GM18498 (cell line): ENCODE results near the gene ZNF778.
"Not testable (repeated sequence)": the region's sequence is repeated elsewhere in the genome, so short reads cannot be mapped to it uniquely, and the experiment has no call there.

Experiments used
- ATAC-seq: cut with Tn5 transposase; IDR thresholded peaks from one replicate; pipeline ENCODE4 v1.9.1; 2021; ENCODE audit warnings: mild to moderate bottlenecking, moderate library complexity; ENCODE audit not compliant: unreplicated experiment

Gene ZNF778

GRCh38 chr16:89248196-89248982, 30.9 kb downstream of the ZNF778 start:
- ATAC-seq, result no peak

- no peak for ATAC-seq
These were observed 36.2 kb downstream of the ZNF778 start for GRCh38 chr16:89253548-89254287.

DNA sequence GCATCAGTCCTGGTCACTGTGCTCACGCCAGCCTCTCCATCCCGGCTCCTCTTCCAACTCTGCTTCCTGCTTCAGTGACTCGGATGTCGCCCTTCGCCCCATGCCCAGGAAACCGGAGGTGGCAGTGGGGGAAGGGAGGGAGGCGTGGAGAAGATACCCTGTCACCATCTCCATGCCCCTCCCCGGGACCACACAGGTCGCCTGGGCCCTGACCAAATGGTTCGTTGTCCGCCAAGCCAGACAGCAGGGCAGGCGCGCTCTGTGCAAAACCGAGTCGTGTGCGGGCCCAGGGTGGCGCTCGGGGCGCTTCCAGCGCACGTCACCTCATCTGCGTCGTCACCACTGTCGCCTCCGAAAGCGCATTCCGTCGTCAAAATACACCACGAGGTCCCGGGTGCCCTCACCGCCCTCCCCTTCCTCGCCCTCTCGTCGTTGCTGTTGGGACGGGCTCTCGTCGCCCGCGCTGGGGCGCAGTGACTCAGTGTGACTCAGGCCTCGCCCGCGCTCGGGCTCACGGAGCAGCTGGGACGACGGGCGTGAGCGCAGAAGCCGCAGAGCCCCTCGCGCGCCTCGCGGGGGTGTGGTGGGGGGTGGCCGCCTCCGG, 39.2 kb downstream of the ZNF778 start:
- no peak for ATAC-seq

GRCh38 chr16:89257281-89257731, 39.8 kb downstream of the ZNF778 start:
- no peak for ATAC-seq

- no peak for ATAC-seq
These were observed 40.4 kb downstream of the ZNF778 start for GRCh38 chr16:89257757-89258465.

GRCh38 chr16:89259901-89260300, 42.4 kb downstream of the ZNF778 start:
- not testable (repeated sequence) for ATAC-seq

GRCh38 chr16:89261691-89262563, 44.4 kb downstream of the ZNF778 start:
- ATAC-seq, result no peak

DNA sequence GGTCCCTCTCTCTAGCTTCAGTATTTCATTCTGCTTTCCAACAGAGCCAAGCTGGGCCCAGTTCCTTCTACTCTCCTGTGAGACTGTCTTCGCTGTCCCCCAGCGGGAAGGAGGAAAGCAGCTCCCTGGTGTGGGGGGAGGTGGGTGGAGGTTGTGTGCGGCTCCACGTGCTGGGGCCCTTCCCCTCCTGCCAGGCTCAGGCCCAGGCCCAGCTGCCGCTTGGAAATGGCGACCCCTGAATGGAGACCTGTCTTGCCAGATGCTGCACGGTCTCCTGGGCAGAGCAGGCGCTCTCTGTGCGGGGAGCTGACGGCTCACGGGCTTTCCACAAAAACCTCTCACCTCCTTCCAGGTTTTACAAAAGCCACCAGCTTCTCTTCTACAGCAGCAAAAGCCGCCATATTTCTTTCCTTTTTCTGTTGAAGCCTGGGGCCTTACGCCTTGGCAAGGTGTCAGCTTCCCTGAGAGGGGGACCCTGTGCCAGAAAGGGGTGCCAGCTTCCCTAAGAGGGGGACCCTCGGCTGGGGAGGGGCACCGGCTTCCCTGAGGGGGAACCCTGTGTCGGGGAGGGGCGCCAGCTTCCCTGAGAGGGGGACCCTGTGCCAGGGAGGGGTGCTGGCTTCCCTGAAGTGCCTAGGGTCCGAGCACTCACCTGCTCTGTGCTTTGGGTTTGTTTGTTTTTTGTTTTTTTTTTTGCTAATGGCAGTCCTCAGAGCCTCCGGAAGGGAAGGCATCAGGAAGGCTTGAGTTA, 47.5 kb downstream of the ZNF778 start:
- ATAC-seq, result no peak

DNA sequence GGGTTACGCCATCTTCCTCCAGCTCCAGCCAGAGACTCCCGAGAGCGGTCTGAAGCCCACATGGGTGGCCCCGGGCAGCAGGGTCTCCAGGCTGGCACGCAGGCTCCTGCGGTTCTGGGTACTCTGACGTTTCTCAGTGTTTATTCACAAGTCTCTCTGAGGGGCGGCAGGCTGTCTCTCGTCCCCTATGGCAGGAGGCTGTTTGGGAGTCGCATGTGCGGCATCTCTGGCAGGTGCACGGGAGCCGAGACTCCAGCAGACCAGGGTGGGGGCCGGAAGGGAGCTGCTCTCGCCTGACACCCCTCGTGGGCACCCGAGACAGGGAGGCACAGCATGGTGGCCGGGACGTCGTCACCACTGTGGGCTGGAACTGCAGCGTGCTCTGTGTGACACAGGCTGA, 48.1 kb downstream of the ZNF778 start:
- no peak for ATAC-seq

- no peak for ATAC-seq
These were observed 49.1 kb downstream of the ZNF778 start for GRCh38 chr16:89266521-89267134.

GRCh38 chr16:89267746-89268145, 50.2 kb downstream of the ZNF778 start:
- not testable (repeated sequence) for ATAC-seq

- no peak for ATAC-seq
These were observed 51.1 kb downstream of the ZNF778 start for GRCh38 chr16:89268585-89268984.

DNA sequence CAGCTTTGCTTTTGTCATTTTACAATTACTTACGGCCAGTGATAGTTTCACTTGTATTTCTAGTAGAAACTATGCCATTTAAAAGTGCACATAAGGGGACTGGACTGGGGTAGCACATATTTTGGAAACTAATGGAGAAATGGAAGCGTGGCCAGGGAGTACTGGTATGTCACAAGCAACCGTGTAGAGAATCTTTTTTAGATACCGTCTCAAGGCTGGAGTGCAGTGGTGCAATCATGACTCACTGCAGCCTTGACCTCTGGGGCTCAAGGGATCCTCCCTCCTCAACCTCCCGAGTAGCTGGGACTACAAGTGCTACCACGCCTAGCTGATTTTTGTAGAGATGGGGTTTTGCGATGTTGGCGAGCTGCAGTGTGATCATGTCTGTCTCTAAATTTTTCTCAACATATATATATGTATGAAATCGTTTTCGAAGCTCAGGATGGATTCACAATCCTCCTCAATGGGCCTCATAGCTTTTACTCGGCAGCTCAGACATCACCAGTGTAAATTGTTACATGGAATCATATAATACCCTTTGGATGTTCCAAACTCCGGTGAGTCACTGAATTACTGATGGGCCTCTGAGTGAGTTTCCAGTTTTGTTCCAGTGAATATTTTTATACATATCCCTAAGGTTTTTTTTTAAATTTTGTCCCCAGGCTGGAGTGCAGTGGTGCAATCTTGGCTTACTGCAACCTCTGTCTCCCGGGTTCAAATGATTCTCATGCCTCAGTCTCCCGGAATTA, 51.7 kb downstream of the ZNF778 start:
- ATAC-seq, result no peak

GRCh38 chr16:89269805-89270665, 52.5 kb downstream of the ZNF778 start:
- no peak for ATAC-seq

GRCh38 chr16:89270666-89271345, 53.3 kb downstream of the ZNF778 start:
- ATAC-seq, result no peak

DNA sequence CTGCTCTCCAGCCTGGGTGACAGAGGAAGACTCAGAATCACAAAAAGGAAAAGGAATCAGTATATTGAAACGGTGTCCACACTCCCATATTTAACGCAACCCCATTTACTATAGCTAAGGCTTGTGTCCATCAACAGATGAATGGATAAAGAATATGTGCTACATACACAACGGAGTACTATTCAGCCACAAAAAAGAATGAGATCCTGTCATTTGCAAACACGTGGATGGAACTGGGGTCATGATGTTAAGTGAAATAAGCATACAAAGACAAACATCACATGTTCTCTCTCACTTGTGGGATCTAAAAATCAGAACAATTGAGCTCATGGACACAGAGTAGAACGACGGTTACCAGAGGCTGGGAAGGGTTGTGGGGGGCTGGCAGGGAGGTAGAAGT, 55.1 kb downstream of the ZNF778 start:
- ATAC-seq, result no peak
